Tibial artery (tissue), 4 donors: ENCODE data around the gene TXK.

Experiments
- DNase-seq, 2 donors: peaks; one replicate each; pipeline ENCODE4 v3.0.0-alpha.2; 2019
- H3K27ac ChIP-seq, 2 donors: fragments of 200-600 bp; sonication (generic) in 1 of 2; 1 replicate in 1 of 2; 2 replicates in 1 of 2; pipeline ENCODE4 v1.5.1; 2018 to 2019; ENCODE audit warnings: mild to moderate bottlenecking in 1 of 2
- H3K27me3 ChIP-seq, 2 donors: fragments of 200-600 bp; sonication (generic) in 1 of 2; one replicate each; pipeline versions ENCODE4 v1.5.1 to v1.6.0; 2016 to 2019
- H3K36me3 ChIP-seq, 3 donors: fragments of 200-600 bp; sonication (generic) in 2 of 3; one replicate each; pipeline ENCODE4 v1.5.1; 2016 to 2019; ENCODE audit warnings: mild to moderate bottlenecking in 2 of 3
- H3K4me1 ChIP-seq, 4 donors: fragments of 200-600 bp; sonication (generic) in 2 of 4; 1 replicate in 3 of 4; 2 replicates in 1 of 4; pipeline ENCODE4 v1.5.1; 2016 to 2019
- H3K4me3 ChIP-seq, 2 donors: fragments of 200-600 bp; sonication (generic) in 1 of 2; 1 replicate in 1 of 2; 2 replicates in 1 of 2; pipeline ENCODE4 v1.5.1; 2018 to 2019; ENCODE audit warnings: mild to moderate bottlenecking in 2 of 2
- H3K9me3 ChIP-seq, 3 donors: fragments of 200-600 bp; sonication (generic) in 1 of 3; one replicate each; pipeline ENCODE4 v1.5.1; 2016 to 2019
- CTCF ChIP-seq, 2 experiments: fragments of 200-600 bp in 1 of 2; fragments of 450-650 bp in 1 of 2; IDR thresholded peaks; one replicate each; pipeline ENCODE4 v1.5.1; 2017 to 2019; ENCODE audit warnings: antibody characterized with exemption in 2 of 2, mild to moderate bottlenecking in 1 of 2, moderate library complexity in 1 of 2
- intact Hi-C: fragments of 100-400 bp; cut with DNase I; formaldehyde crosslinking; loops from one replicate; pipeline ENCODE4 v1.15.0; 2023; ENCODE audit warnings: low total_unique reads

The TXK gene

GRCh38 chr4:48121180-48121579 is 12.9 kb downstream of the TXK start:
- no peak for DNase-seq
- H3K4me1 ChIP-seq, result no peaks in the 10 kb centered on the region
- TF ChIP-seq CTCF (IDR thresholded peaks at IDR 0.05), result no peak
- no peaks in the 10 kb centered on the region for H3K27me3 ChIP-seq
- H3K36me3 ChIP-seq, result no peaks in the 10 kb centered on the region
- no peak overlapping the region for H3K4me3 ChIP-seq
- no peaks in the 10 kb centered on the region for H3K9me3 ChIP-seq
- no peak overlapping the region for H3K27ac ChIP-seq
- intact Hi-C loops, result no loop called here

DNA sequence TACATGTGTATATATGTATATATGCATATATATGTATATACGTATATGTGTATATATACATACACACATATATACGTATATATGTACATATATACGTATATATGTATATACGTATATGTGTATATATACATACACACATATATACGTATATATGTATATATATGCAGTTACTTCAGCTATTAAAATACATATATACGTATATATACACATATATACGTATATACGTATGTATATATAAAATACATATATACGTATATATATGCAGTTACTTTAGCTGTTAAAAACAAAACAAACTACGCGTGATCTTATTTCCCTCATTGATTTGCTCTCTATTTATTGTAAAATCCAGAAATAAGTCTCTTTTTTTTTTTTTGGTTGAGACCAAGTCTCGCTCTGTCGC is 13.9 kb downstream of the TXK start:
- no peaks in the 10 kb centered on the region for H3K4me1 ChIP-seq

DNA sequence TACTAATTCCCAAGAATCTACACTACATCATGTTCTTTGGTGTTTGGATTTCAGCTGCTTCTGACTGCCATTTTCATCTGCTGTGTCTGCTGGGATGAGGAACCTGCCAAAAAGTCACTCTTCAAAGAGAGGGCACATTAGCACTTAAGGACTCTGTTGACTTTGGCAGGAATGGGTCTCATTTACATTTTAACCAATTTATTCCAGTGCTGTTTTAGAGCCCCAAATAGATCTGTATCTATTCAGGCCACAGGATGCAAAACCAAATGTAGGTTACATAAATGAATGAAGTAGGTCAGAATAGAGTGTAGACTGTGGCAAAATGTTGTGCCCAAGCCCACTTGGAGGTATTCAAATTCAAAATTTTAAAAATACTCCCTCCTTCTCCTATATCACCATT is 14.4 kb downstream of the TXK start:
- TF ChIP-seq CTCF (IDR thresholded peaks at IDR 0.05), result no peak
- H3K27ac ChIP-seq, result no peak overlapping the region
- no peak overlapping the region for H3K4me3 ChIP-seq
- no peak for DNase-seq
- H3K27me3 ChIP-seq, result no peaks in the 10 kb centered on the region
- no peaks in the 10 kb centered on the region for H3K4me1 ChIP-seq
- H3K36me3 ChIP-seq, result no peaks in the 10 kb centered on the region
- H3K9me3 ChIP-seq, result no peaks in the 10 kb centered on the region
- intact Hi-C loops, result no loop called here

More for the DNA sequence above, 13.9 kb downstream of the TXK start:
- Histone ChIP-seq H3K4me3 (no peak overlapping the region), H3K27me3 (no peaks in the 10 kb centered on the region), H3K9me3 (no peaks in the 10 kb centered on the region), H3K27ac (no peak overlapping the region), H3K36me3 (no peaks in the 10 kb centered on the region)
- DNase-seq, result no peak
- no peak for TF ChIP-seq CTCF (IDR thresholded peaks at IDR 0.05)
- intact Hi-C loops, result no loop called here

DNA sequence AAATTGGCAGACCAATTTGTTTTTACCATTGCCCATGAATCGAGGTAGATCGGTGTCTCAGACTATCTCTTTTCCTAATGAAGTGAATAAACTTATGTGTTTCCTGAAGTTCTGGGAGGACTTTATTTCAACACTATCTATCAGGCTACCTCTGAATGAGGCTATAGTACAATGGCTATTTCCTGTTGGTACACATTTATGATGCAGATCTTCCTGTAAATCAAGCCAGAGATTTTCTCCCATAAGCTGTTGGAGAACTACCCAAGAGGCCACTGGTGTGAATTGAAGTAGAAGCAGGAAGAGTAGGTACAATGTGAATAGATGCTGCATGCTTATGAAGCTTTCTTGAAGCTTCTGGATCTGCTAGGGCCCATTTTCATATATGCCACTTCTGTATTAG is 16.0 kb downstream of the TXK start:
- intact Hi-C loops, result no loop called here
- no peak for TF ChIP-seq CTCF (IDR thresholded peaks at IDR 0.05)
- Histone ChIP-seq H3K4me1 (no peaks in the 10 kb centered on the region), H3K36me3 (no peaks in the 10 kb centered on the region), H3K4me3 (no peak overlapping the region), H3K27ac (no peak overlapping the region), H3K27me3 (no peaks in the 10 kb centered on the region), H3K9me3 (no peaks in the 10 kb centered on the region)
- DNase-seq, result no peak

DNA sequence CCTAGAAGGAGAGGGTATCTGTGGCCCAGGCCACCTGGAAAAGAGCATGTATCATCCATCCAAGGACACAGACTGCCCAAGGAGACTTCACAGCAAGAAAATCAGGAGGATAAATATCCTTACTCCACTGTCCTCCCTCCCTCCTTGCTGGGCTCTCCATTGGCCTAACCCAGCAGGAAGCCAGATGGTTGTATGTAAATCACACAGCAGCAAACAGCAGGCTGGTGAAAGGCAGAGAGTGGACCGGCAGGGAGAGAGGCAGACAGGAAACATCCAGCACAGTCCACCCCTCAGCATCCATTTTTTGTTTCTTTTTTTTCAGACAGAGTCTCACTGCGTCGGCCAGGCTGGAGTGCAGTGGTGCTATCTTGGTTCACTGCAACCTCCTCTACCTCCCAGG is 17.5 kb downstream of the TXK start:
- intact Hi-C loops, result no loop called here
- no peaks in the 10 kb centered on the region for H3K36me3 ChIP-seq
- H3K4me3 ChIP-seq, result no peak overlapping the region
- TF ChIP-seq CTCF (IDR thresholded peaks at IDR 0.05), result no peak
- no peaks in the 10 kb centered on the region for H3K4me1 ChIP-seq
- H3K27ac ChIP-seq, result no peak overlapping the region
- DNase-seq, result no peak
- H3K27me3 ChIP-seq, result no peaks in the 10 kb centered on the region
- H3K9me3 ChIP-seq, result no peaks in the 10 kb centered on the region

- H3K4me1 ChIP-seq, result no peaks in the 10 kb centered on the region
- H3K27me3 ChIP-seq, result no peaks in the 10 kb centered on the region
- intact Hi-C loops, result no loop called here
These were observed 19.6 kb downstream of the TXK start for GRCh38 chr4:48114412-48114811.

More at GRCh38 chr4:48114412-48114811, 19.6 kb downstream of the TXK start:
- Histone ChIP-seq H3K9me3 (no peaks in the 10 kb centered on the region), H3K27ac (no peak overlapping the region), H3K4me3 (no peak overlapping the region), H3K36me3 (no peaks in the 10 kb centered on the region)
- TF ChIP-seq CTCF (IDR thresholded peaks at IDR 0.05), result no peak
- no peak for DNase-seq
